ENCODE results near the gene BICD2. TPM values are rescaled to one million over a fixed set of nuclear protein-coding genes. Genes with fewer than 3 reads are reported as not detected.

Gene BICD2
- total and polyA plus RNA-seq, 10 donors: 9.4 to 55.7 (median 35.9) TPM

GRCh38 chr9:92767066-92768054 lies 2.7 kb upstream of the BICD2 start:
- Histone ChIP-seq H3K9me3 (no peaks in the 10 kb centered on the region), H3K27me3 (replicated peaks in 1 of 7) (no peaks in the 10 kb centered on the region), H3K4me3 (no peak overlapping the region), H3K4me1 (peaks cover 19 to 61% (median 44%) of the 10 kb centered on the region in 6 donors), H3K27ac (peak overlapping the region in 1 of 8 donors; percentile 92), H3K36me3 (no peaks in the 10 kb centered on the region)
- intact Hi-C loops (cut with DNase I; ENCODE audit: low total_unique reads): no loop called here
- TF ChIP-seq POLR2A (IDR thresholded peaks at IDR 0.05): no peak
- TF ChIP-seq CTCF (IDR thresholded peaks at IDR 0.05 in 8 of 11, conservative IDR thresholded peaks at IDR 0.05 in 3 of 11): no peak
- TF ChIP-seq POLR2AphosphoS5 (IDR thresholded peaks at IDR 0.05): no peak
- 79 to 94% (median 92%) methylated on average over 9 of the region's 9 CpGs for WGBS, 5 donors
- DNase-seq: peak; percentile 77

- DNase-seq: peak; percentile 100
- Histone ChIP-seq H3K27me3 (replicated peaks in 1 of 7) (no peaks in the 10 kb centered on the region), H3K4me3 (peak overlapping the region; percentile 46 to 100 (median 96)), H3K9me3 (no peaks in the 10 kb centered on the region), H3K4me1 (peaks cover 34 to 71% (median 55%) of the 10 kb centered on the region in 6 donors), H3K27ac (peak overlapping the region; percentile 96 to 100 (median 99)), H3K36me3 (no peaks in the 10 kb centered on the region)
- 1 to 4% (median 2%) methylated on average over 29 to 75 of the region's 75 CpGs for WGBS, 5 donors
- intact Hi-C loops (cut with DNase I; ENCODE audit: low total_unique reads): no loop called here
- TF ChIP-seq POLR2AphosphoS5 (IDR thresholded peaks at IDR 0.05) (peak; percentile 97 to 98 (median 98)), POLR2A (IDR thresholded peaks at IDR 0.05) (peak; percentile 20 to 93 (median 92)), CTCF (IDR thresholded peaks at IDR 0.05 in 8 of 11, conservative IDR thresholded peaks at IDR 0.05 in 3 of 11) (peak; percentile 86 to 99 (median 97))
Measured at GRCh38 chr9:92764988-92765936, 629 bp upstream of the BICD2 start.

- intact Hi-C loops (cut with DNase I; ENCODE audit: low total_unique reads): no loop called here
- no peaks in the 10 kb centered on the region for H3K9me3 ChIP-seq
- WGBS, 5 donors: 0 to 1% (median 0%) methylated on average over 10 to 42 of the region's 42 CpGs
- TF ChIP-seq CTCF (IDR thresholded peaks at IDR 0.05 in 8 of 11, conservative IDR thresholded peaks at IDR 0.05 in 3 of 11) (no peak), POLR2A (IDR thresholded peaks at IDR 0.05) (no peak), POLR2AphosphoS5 (IDR thresholded peaks at IDR 0.05) (peak in 2 of 3 donors; percentile 27 to 52)
- H3K27ac ChIP-seq: peak overlapping the region; percentile 63 to 100 (median 99)
- H3K4me3 ChIP-seq: peak overlapping the region; percentile 94 to 100 (median 98)
- DNase-seq: peak; percentile 93
- H3K27me3 ChIP-seq (replicated peaks in 1 of 7): no peaks in the 10 kb centered on the region
- no peaks in the 10 kb centered on the region for H3K36me3 ChIP-seq
- H3K4me1 ChIP-seq: peaks cover 40 to 70% (median 56%) of the 10 kb centered on the region in 6 donors
Measured at GRCh38 chr9:92763721-92764380, 782 bp downstream of the BICD2 start.
